ENCODE measurements around the gene DNAJB1.

Gene DNAJB1

GRCh38 chr19:14471436-14472187 is 46.6 kb downstream of the DNAJB1 start:
- TF ChIP-seq CTCF (IDR thresholded peaks at IDR 0.05; ENCODE audit: low read length, missing control alignments) = no peak
- no peak overlapping the region for H3K4me3 ChIP-seq (replicated peaks; ENCODE audit: low read depth, low read length)
- no peak for DNase-seq (ENCODE audit: low read depth)

GRCh38 chr19:14470031-14470876 is 47.9 kb downstream of the DNAJB1 start:
- no peak overlapping the region for H3K4me3 ChIP-seq (replicated peaks; ENCODE audit: low read depth, low read length)
- no peak for DNase-seq (ENCODE audit: low read depth)
- TF ChIP-seq CTCF (IDR thresholded peaks at IDR 0.05; ENCODE audit: low read length, missing control alignments) = no peak

- no peak for DNase-seq (ENCODE audit: low read depth)
- no peak overlapping the region for H3K4me3 ChIP-seq (replicated peaks; ENCODE audit: low read depth, low read length)
- no peak for TF ChIP-seq CTCF (IDR thresholded peaks at IDR 0.05; ENCODE audit: low read length, missing control alignments)
Measured at GRCh38 chr19:14467816-14468215, 50.4 kb downstream of the DNAJB1 start.

GRCh38 chr19:14467391-14467790 is 50.8 kb downstream of the DNAJB1 start:
- no peak overlapping the region for H3K4me3 ChIP-seq (replicated peaks; ENCODE audit: low read depth, low read length)
- TF ChIP-seq CTCF (IDR thresholded peaks at IDR 0.05; ENCODE audit: low read length, missing control alignments) = no peak
- no peak for DNase-seq (ENCODE audit: low read depth)
